ENCODE data around the gene HEY2.

GRCh38 chr6:125752773-125753172, 3.3 kb downstream of the HEY2 start:
- TF ChIP-seq POLR2AphosphoS5 (IDR thresholded peaks at IDR 0.05; ENCODE audit: low read depth, low read length) (no peak), CTCF (IDR thresholded peaks at IDR 0.05) (no peak), TCF7L2 (IDR thresholded peaks at IDR 0.05; ENCODE audit: low read depth, low read length) (no peak)
- TF ChIP-seq, protein P1, sequence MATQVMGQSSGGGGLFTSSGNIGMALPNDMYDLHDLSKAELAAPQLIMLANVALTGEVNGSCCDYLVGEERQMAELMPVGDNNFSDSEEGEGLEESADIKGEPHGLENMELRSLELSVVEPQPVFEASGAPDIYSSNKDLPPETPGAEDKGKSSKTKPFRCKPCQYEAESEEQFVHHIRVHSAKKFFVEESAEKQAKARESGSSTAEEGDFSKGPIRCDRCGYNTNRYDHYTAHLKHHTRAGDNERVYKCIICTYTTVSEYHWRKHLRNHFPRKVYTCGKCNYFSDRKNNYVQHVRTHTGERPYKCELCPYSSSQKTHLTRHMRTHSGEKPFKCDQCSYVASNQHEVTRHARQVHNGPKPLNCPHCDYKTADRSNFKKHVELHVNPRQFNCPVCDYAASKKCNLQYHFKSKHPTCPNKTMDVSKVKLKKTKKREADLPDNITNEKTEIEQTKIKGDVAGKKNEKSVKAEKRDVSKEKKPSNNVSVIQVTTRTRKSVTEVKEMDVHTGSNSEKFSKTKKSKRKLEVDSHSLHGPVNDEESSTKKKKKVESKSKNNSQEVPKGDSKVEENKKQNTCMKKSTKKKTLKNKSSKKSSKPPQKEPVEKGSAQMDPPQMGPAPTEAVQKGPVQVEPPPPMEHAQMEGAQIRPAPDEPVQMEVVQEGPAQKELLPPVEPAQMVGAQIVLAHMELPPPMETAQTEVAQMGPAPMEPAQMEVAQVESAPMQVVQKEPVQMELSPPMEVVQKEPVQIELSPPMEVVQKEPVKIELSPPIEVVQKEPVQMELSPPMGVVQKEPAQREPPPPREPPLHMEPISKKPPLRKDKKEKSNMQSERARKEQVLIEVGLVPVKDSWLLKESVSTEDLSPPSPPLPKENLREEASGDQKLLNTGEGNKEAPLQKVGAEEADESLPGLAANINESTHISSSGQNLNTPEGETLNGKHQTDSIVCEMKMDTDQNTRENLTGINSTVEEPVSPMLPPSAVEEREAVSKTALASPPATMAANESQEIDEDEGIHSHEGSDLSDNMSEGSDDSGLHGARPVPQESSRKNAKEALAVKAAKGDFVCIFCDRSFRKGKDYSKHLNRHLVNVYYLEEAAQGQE (IDR thresholded peaks at IDR 0.05; ENCODE audit: insufficient read depth in 1 of 2, low read depth in 2 of 2, low read length in 1 of 2) = no peak
